GM12878 (cell line): ENCODE results near the gene RANGAP1. TPM values are rescaled to one million over a fixed set of nuclear protein-coding genes. Genes with fewer than 3 reads are reported as not detected.

Experiments
- BHLHE40 ChIP-seq, 2 experiments: fragments of 450-650 bp in 1 of 2; IDR thresholded peaks; 2 replicates each; pipeline ENCODE4 v1.6.1; 2011 to 2017; ENCODE audit warnings: low read depth in 2 of 2, borderline replicate concordance in 1 of 2, improper control_type of control experiment in 1 of 2, low read length in 1 of 2, mild to moderate bottlenecking in 1 of 2
- CHD1 ChIP-seq: IDR thresholded peaks from 2 replicates; pipeline ENCODE4 v1.6.1; 2012; ENCODE audit warnings: low read depth, low read length, improper control_type of control experiment
- E4F1 ChIP-seq: fragments of 450-650 bp; IDR thresholded peaks from 2 replicates; pipeline ENCODE4 v1.6.1; 2018; ENCODE audit warnings: borderline replicate concordance, mild to moderate bottlenecking; ENCODE audit not compliant: partially characterized antibody
- MAX ChIP-seq: IDR thresholded peaks from 2 replicates; pipeline ENCODE4 v1.6.1; 2012; ENCODE audit warnings: low read depth, low read length, improper control_type of control experiment
- MEF2A ChIP-seq: IDR thresholded peaks from 2 replicates; pipeline ENCODE4 v1.6.1; 2011; ENCODE audit warnings: low read depth, mild to moderate bottlenecking, low read length, moderate library complexity; ENCODE audit not compliant: insufficient read depth
- MTA2 ChIP-seq: fragments of 450-650 bp; IDR thresholded peaks from 2 replicates; pipeline ENCODE4 v1.6.1; 2016; ENCODE audit warnings: low read depth, mild to moderate bottlenecking, moderate library complexity
- RAD21 ChIP-seq: IDR thresholded peaks from 2 replicates; pipeline ENCODE4 v1.6.1; 2011; ENCODE audit warnings: mild to moderate bottlenecking, low read depth, low read length, moderate library complexity; ENCODE audit not compliant: insufficient read depth
- RAD51 ChIP-seq: fragments of 450-650 bp; IDR thresholded peaks from 2 replicates; pipeline ENCODE4 v1.6.1; 2016; ENCODE audit warnings: moderate library complexity, mild to moderate bottlenecking, inconsistent platforms
- RELA ChIP-seq: fragments of 450-650 bp; IDR thresholded peaks from 2 replicates; pipeline ENCODE4 v1.8.0; 2014; ENCODE audit warnings: borderline replicate concordance; ENCODE audit not compliant: partially characterized antibody
- RFX5 ChIP-seq: IDR thresholded peaks from 2 replicates; pipeline ENCODE4 v1.6.1; 2011; ENCODE audit warnings: low read depth, low read length, improper control_type of control experiment
- SMAD5 ChIP-seq: IDR thresholded peaks from 2 replicates; pipeline ENCODE4 v1.6.1; 2016; ENCODE audit warnings: antibody characterized with exemption, low read depth
- USF1 ChIP-seq: IDR thresholded peaks from 2 replicates; pipeline ENCODE4 v1.6.1; 2011; ENCODE audit warnings: borderline replicate concordance, low read depth, mild to moderate bottlenecking, moderate library complexity, mixed read lengths, low read length; ENCODE audit not compliant: insufficient read depth; ENCODE audit errors: extremely low read length
- USF2 ChIP-seq: IDR thresholded peaks from 2 replicates; pipeline ENCODE4 v1.6.1; 2011; ENCODE audit warnings: low read depth, low read length, improper control_type of control experiment, borderline replicate concordance
- WRNIP1 ChIP-seq: IDR thresholded peaks from 2 replicates; pipeline ENCODE4 v1.6.1; 2011; ENCODE audit warnings: low read depth, low read length, improper control_type of control experiment, borderline replicate concordance
- ZBTB11 ChIP-seq: fragments of 450-650 bp; formaldehyde crosslinking; IDR thresholded peaks from 2 replicates; pipeline ENCODE4 v1.5.0; 2022; ENCODE audit warnings: mild to moderate bottlenecking, missing genetic modification characterization
- ZBTB4 ChIP-seq: fragments of 450-650 bp; formaldehyde crosslinking; IDR thresholded peaks from 2 replicates; pipeline ENCODE4 v1.4.0; 2022; ENCODE audit warnings: mild to moderate bottlenecking, moderate library complexity
- polyA plus RNA-seq, 11 experiments: library from polyadenylated mRNA; depleted of rRNA in 4 of 11; unstranded in 6 of 11; stranded (reverse) in 5 of 11; fragments of >200 nt; fragmentation: Nextera tagmentation in 4 of 11; fragmentation: Illumina TruSeq in 1 of 11; extraction: Ambion mirVana in 4 of 11; extraction: Trizol in 1 of 11; gene quantifications; 1 replicate in 1 of 11; 2 replicates in 10 of 11; pipeline versions ENCODE4 v1.2.1 to v1.2.3, GENCODE V29; 2011 to 2016; ENCODE audit warnings: inconsistent platforms in 2 of 11, missing spikeins in 2 of 11, low read depth in 1 of 11
- total RNA-seq, 4 experiments: library from RNA; depleted of rRNA in 3 of 4; stranded (reverse); fragments of >200 nt in 3 of 4; fragmentation: Illumina TruSeq in 1 of 4; extraction: Trizol in 1 of 4; gene quantifications; 2 replicates each; pipeline versions ENCODE4 v1.2.1 to v1.2.3, GENCODE V29; 2013 to 2021

The RANGAP1 gene
- total and polyA plus RNA-seq, 10 of the 15 experiments (the other 5 are each of a cell fraction or from before 2014, with no cell fraction given): 2.5 to 109 (median 60.2) TPM

- TF ChIP-seq MTA2: no peak
- TF ChIP-seq RAD21: no peak
- no peak for TF ChIP-seq ZBTB4
- no peak for TF ChIP-seq RFX5
- TF ChIP-seq USF1: peak; percentile 90
- no peak for TF ChIP-seq RELA
- no peak for TF ChIP-seq ZBTB11 (CRISPR knock-in tag)
- no peak for TF ChIP-seq SMAD5
- TF ChIP-seq RAD51: peak; percentile 85
- peak in 1 of 2 experiments; percentile 70; a peak in 2 of 4 replicates for TF ChIP-seq BHLHE40 (IDR thresholded peaks at IDR 0.05; ENCODE audit: borderline replicate concordance in 1 of 2, low read depth in 2 of 2, low read length in 1 of 2)
- no peak; the same call in 1 of the 2 replicates for TF ChIP-seq MAX
- TF ChIP-seq WRNIP1: no peak
- no peak for TF ChIP-seq E4F1
- no peak for TF ChIP-seq CHD1
- no peak for TF ChIP-seq MEF2A
- peak; percentile 67 for TF ChIP-seq USF2
These were observed 88.7 kb downstream of the RANGAP1 start (continued) for GRCh38 chr22:41197038-41197972.
